ENCODE measurements around the gene GET4. TPM values are rescaled to one million over a fixed set of nuclear protein-coding genes. Genes with fewer than 3 reads are reported as not detected.

Gene GET4
- total and polyA plus RNA-seq, 10 of the 15 experiments (the other 5 are each of a cell fraction or from before 2014, with no cell fraction given): 0.66 to 73.8 (median 34.0) TPM

DNA sequence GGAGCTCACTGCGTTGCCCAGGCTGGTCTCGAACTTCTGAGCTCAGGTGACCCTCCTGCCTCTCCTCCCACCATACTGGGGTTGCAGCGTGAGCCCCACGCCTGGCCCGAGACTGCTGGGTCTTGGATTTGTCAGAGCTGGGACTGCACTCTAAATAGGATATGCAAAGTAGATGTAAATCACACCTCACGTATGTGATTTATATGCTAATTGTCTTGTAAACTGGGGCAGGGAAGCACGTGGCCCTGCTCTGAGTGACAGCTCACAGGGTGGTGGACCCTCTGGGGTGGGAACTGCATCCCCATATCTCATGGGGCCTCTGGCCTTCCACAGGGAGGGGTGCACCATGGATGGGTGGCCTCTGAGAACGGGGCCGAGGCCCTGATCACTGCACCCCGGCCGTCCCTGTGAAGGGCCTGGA, 34.1 kb downstream of the GET4 start:
- Histone ChIP-seq H3K9ac (ENCODE audit: control insufficient read depth, insufficient read depth, low read length) (no peak overlapping the region), H3K9me3 (replicated peaks; ENCODE audit: control insufficient read depth, insufficient read depth, low read length) (no peaks in the 10 kb centered on the region), H3K4me1 (ENCODE audit: control insufficient read depth, insufficient read depth, low read length) (peaks cover 16% of the 10 kb centered on the region), H3K27ac (ENCODE audit: control insufficient read depth, insufficient read depth) (peak overlapping the region; percentile 22), H3K27me3 (replicated peaks in 1 of 2; ENCODE audit: control insufficient read depth in 2 of 2, insufficient read depth in 2 of 2, low read length in 1 of 2) (no peaks in the 10 kb centered on the region), H3K4me2 (ENCODE audit: control insufficient read depth, insufficient read depth) (peak overlapping the region; percentile 87; the same call in 1 of the 2 replicates), H2AFZ (ENCODE audit: control insufficient read depth, low read depth, low read length) (no peak overlapping the region), H3K36me3 (ENCODE audit: control insufficient read depth in 2 of 2, insufficient read depth in 2 of 2, low read length in 1 of 2) (peaks cover 0 to 5% of the 10 kb centered on the region in 2 experiments; a peak in 2 of 4 replicates), H3K4me3 (no peak overlapping the region; the same call in 1 of the 2 replicates), H3K79me2 (ENCODE audit: control insufficient read depth, insufficient read depth, low read length) (no peaks in the 10 kb centered on the region; the same call in none of the 2 replicates), H4K20me1 (ENCODE audit: control insufficient read depth, insufficient read depth) (no peaks in the 10 kb centered on the region)
- TF ChIP-seq LARP7 (IDR thresholded peaks at IDR 0.05) (0 out of 2 replicates have a peak, but pooled peaks have one; percentile 9), SUZ12 (IDR thresholded peaks at IDR 0.05; ENCODE audit: unreplicated experiment) (no peak), RAD51 (IDR thresholded peaks at IDR 0.05) (no peak), ZNF274 (IDR thresholded peaks at IDR 0.05; ENCODE audit: insufficient read depth, insufficient read length) (no peak), STAT1 (conservative IDR thresholded peaks at IDR 0.05) (no peak), RFX5 (IDR thresholded peaks at IDR 0.05; ENCODE audit: low read depth, low read length) (no peak), NRF1 (conservative IDR thresholded peaks at IDR 0.05; ENCODE audit: low read depth, low read length) (no peak), POU2F2 (IDR thresholded peaks at IDR 0.05; ENCODE audit: borderline replicate concordance, low read depth, low read length) (peak; percentile 81; the same call in 2 of the 3 replicates), JUNB (IDR thresholded peaks at IDR 0.05) (no peak)
- TF ChIP-seq, protein P1, sequence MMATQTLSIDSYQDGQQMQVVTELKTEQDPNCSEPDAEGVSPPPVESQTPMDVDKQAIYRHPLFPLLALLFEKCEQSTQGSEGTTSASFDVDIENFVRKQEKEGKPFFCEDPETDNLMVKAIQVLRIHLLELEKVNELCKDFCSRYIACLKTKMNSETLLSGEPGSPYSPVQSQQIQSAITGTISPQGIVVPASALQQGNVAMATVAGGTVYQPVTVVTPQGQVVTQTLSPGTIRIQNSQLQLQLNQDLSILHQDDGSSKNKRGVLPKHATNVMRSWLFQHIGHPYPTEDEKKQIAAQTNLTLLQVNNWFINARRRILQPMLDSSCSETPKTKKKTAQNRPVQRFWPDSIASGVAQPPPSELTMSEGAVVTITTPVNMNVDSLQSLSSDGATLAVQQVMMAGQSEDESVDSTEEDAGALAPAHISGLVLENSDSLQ (IDR thresholded peaks at IDR 0.05): peak; percentile 91
- TF ChIP-seq, protein P2, sequence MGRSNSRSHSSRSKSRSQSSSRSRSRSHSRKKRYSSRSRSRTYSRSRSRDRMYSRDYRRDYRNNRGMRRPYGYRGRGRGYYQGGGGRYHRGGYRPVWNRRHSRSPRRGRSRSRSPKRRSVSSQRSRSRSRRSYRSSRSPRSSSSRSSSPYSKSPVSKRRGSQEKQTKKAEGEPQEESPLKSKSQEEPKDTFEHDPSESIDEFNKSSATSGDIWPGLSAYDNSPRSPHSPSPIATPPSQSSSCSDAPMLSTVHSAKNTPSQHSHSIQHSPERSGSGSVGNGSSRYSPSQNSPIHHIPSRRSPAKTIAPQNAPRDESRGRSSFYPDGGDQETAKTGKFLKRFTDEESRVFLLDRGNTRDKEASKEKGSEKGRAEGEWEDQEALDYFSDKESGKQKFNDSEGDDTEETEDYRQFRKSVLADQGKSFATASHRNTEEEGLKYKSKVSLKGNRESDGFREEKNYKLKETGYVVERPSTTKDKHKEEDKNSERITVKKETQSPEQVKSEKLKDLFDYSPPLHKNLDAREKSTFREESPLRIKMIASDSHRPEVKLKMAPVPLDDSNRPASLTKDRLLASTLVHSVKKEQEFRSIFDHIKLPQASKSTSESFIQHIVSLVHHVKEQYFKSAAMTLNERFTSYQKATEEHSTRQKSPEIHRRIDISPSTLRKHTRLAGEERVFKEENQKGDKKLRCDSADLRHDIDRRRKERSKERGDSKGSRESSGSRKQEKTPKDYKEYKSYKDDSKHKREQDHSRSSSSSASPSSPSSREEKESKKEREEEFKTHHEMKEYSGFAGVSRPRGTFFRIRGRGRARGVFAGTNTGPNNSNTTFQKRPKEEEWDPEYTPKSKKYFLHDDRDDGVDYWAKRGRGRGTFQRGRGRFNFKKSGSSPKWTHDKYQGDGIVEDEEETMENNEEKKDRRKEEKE (IDR thresholded peaks at IDR 0.05): no peak
- TF ChIP-seq, protein P3, sequence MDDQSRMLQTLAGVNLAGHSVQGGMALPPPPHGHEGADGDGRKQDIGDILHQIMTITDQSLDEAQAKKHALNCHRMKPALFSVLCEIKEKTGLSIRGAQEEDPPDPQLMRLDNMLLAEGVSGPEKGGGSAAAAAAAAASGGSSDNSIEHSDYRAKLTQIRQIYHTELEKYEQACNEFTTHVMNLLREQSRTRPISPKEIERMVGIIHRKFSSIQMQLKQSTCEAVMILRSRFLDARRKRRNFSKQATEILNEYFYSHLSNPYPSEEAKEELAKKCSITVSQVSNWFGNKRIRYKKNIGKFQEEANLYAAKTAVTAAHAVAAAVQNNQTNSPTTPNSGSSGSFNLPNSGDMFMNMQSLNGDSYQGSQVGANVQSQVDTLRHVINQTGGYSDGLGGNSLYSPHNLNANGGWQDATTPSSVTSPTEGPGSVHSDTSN (IDR thresholded peaks at IDR 0.05; ENCODE audit: insufficient replicate concordance, low read depth, low read length): peak; percentile 70
- TF ChIP-seq, protein P4, sequence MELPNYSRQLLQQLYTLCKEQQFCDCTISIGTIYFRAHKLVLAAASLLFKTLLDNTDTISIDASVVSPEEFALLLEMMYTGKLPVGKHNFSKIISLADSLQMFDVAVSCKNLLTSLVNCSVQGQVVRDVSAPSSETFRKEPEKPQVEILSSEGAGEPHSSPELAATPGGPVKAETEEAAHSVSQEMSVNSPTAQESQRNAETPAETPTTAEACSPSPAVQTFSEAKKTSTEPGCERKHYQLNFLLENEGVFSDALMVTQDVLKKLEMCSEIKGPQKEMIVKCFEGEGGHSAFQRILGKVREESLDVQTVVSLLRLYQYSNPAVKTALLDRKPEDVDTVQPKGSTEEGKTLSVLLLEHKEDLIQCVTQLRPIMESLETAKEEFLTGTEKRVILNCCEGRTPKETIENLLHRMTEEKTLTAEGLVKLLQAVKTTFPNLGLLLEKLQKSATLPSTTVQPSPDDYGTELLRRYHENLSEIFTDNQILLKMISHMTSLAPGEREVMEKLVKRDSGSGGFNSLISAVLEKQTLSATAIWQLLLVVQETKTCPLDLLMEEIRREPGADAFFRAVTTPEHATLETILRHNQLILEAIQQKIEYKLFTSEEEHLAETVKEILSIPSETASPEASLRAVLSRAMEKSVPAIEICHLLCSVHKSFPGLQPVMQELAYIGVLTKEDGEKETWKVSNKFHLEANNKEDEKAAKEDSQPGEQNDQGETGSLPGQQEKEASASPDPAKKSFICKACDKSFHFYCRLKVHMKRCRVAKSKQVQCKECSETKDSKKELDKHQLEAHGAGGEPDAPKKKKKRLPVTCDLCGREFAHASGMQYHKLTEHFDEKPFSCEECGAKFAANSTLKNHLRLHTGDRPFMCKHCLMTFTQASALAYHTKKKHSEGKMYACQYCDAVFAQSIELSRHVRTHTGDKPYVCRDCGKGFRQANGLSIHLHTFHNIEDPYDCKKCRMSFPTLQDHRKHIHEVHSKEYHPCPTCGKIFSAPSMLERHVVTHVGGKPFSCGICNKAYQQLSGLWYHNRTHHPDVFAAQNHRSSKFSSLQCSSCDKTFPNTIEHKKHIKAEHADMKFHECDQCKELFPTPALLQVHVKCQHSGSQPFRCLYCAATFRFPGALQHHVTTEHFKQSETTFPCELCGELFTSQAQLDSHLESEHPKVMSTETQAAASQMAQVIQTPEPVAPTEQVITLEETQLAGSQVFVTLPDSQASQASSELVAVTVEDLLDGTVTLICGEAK (IDR thresholded peaks at IDR 0.05; ENCODE audit: borderline replicate concordance): no peak
- RAD21 ChIA-PET (ENCODE audit: unreplicated experiment): interaction anchor here (0.6 to 3.1 kb wide), 16 partner anchors 8 to 267 kb away, joined by 3 to 20 read pairs (median 8); no protein-coding TSS in a partner anchor
- intact Hi-C loops (cut with micrococcal nuclease; ENCODE audit: unreplicated experiment): loop anchor here (1.0 kb wide), 2 partner anchors 26 to 40 kb away; no protein-coding TSS in a partner anchor
- ATAC-seq (peak; percentile 3), DNase-seq (ENCODE audit: low read depth, low spot score) (no peak), FAIRE-seq (no peak)
- CTCF ChIA-PET: interaction anchor here (0.8 to 3.9 kb wide), 10 partner anchors 12 to 158 kb away, joined by 3 to 31 read pairs (median 8); partner anchors contain the start of gene ADAP1
- 50% methylated on average over 11 of the region's 11 CpGs for WGBS (ENCODE audit: insufficient coverage, insufficient replicate concordance, low lambda C conversion rate, missing lambda C conversion rate)
- BruUV-seq (replicated peaks): no TSS peak
- SMC1A ChIA-PET (ENCODE audit: uncharacterized antibody, unreplicated experiment): interaction anchor here (0.9 to 4.2 kb wide), 11 partner anchors 11 to 176 kb away, joined by 3 to 31 read pairs (median 7); partner anchors contain the start of gene ADAP1
- in situ Hi-C loops (cut with MboI): no loop called here
- POLR2A ChIA-PET: interaction anchor here (0.5 to 1.9 kb wide), 5 partner anchors 12 to 64 kb away, joined by 3 to 13 read pairs (median 9); no protein-coding TSS in a partner anchor
